ENCODE results near the gene FAF1. TPM values are rescaled to one million over a fixed set of nuclear protein-coding genes. Genes with fewer than 3 reads are reported as not detected.

Gene FAF1
- total and polyA plus RNA-seq, 9 of the 15 experiments (the other 6 are each of a cell fraction or from before 2014, with no cell fraction given): 48.7 to 225 (median 118) TPM

DNA sequence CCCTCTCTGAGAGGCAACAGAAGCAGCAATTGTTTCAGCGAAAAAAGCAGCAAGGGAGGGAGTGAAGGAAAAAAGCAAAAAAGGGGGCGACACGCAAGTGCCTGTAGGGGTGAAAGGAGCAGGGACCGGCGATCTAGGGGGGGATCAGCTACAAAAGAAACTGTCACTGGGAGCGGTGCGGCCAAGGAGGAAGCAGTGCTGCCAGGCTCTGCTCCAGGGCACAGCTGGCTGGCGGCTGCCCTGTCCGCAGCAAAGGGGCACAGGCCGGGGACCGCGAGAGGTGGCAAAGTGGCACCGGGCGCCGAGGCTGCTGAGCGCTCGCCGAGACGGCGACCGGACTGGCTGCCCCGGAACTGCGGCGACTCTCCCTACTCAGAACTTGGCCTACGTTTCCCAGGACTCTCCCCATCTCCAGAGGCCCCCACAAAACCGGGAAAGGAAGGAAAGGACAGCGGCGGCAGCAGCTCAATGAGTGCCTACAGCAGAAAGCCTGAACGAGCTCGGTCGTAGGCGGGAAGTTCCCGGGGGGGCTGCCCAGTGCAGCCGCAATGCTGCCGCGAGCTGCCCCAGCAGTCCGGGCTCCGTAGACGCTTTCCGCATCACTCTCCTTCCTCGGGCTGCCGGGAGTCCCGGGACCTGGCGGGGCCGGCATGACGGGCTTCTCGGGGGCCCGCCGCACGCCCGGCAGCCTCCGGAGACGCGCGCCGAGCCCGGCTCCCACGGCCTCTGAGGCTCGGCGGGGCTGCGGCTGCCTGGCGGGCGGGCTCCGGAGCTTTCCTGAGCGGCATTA, 8.9 kb upstream of the FAF1 start (continued):
- TF ChIP-seq TSHZ1 (CRISPR knock-in tag; IDR thresholded peaks at IDR 0.05): no peak
- no peak for TF ChIP-seq ELK3 (CRISPR knock-in tag; IDR thresholded peaks at IDR 0.05)
- TF ChIP-seq CHD7 (IDR thresholded peaks at IDR 0.05; ENCODE audit: low read depth, low read length): no peak
- TF ChIP-seq ZNF695 (CRISPR knock-in tag; IDR thresholded peaks at IDR 0.05): no peak
- TF ChIP-seq, protein P1, sequence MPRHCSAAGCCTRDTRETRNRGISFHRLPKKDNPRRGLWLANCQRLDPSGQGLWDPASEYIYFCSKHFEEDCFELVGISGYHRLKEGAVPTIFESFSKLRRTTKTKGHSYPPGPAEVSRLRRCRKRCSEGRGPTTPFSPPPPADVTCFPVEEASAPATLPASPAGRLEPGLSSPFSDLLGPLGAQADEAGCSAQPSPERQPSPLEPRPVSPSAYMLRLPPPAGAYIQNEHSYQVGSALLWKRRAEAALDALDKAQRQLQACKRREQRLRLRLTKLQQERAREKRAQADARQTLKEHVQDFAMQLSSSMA (CRISPR knock-in tag; IDR thresholded peaks at IDR 0.05): no peak
- TF ChIP-seq SMARCA4 (IDR thresholded peaks at IDR 0.05): no peak; the same call in none of the 2 replicates
- no peak for TF ChIP-seq NEUROD1 (IDR thresholded peaks at IDR 0.05; ENCODE audit: borderline replicate concordance, low read depth, low read length, partially characterized antibody)
- peak; percentile 85 for TF ChIP-seq CHD1 (IDR thresholded peaks at IDR 0.05; ENCODE audit: low read length)
- TF ChIP-seq, protein P2, sequence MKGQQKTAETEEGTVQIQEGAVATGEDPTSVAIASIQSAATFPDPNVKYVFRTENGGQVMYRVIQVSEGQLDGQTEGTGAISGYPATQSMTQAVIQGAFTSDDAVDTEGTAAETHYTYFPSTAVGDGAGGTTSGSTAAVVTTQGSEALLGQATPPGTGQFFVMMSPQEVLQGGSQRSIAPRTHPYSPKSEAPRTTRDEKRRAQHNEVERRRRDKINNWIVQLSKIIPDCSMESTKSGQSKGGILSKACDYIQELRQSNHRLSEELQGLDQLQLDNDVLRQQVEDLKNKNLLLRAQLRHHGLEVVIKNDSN (CRISPR knock-in tag; IDR thresholded peaks at IDR 0.05): no peak

All from K562 (cell line).